MG63 (cell line): ENCODE data around the gene IRF8. TPM values are rescaled to one million over a fixed set of nuclear protein-coding genes. Genes with fewer than 3 reads are reported as not detected.

Source experiments
- DNase-seq: peaks from one replicate; pipeline ENCODE4 v3.0.0-alpha.2; 2020
- H3K27me3 ChIP-seq: fragments of 250-450 bp; sonication (Bioruptor Pico); 2 replicates; pipeline ENCODE4 v1.5.1; 2020; ENCODE audit warnings: mild to moderate bottlenecking, moderate library complexity
- H3K36me3 ChIP-seq: fragments of 250-450 bp; sonication (Bioruptor Pico); 2 replicates; pipeline ENCODE4 v1.5.1; 2020; ENCODE audit warnings: mild to moderate bottlenecking, moderate library complexity
- H3K4me3 ChIP-seq: fragments of 250-450 bp; sonication (Bioruptor Pico); 2 replicates; pipeline ENCODE4 v1.5.1; 2020; ENCODE audit warnings: mild to moderate bottlenecking, moderate library complexity
- H3K9me3 ChIP-seq: fragments of 250-450 bp; sonication (Bioruptor Pico); 2 replicates; pipeline ENCODE4 v1.5.1; 2020; ENCODE audit warnings: mild to moderate bottlenecking, moderate library complexity
- total RNA-seq: library from RNA; depleted of rRNA; stranded (reverse); fragments of >200 nt; shearing (Covaris generic); gene quantifications from 2 replicates; pipeline ENCODE4 v1.2.3, GENCODE V29; 2014; ENCODE audit warnings: low replicate concordance; rRNA removed

Gene IRF8
- total RNA-seq, 1 experiment from 2014 or later = not detected

- Histone ChIP-seq H3K9me3 (no peaks in the 10 kb centered on the region), H3K4me3 (no peak overlapping the region), H3K36me3 (no peaks in the 10 kb centered on the region), H3K27me3 (no peaks in the 10 kb centered on the region; the same call in 1 of the 2 replicates)
- no peak for DNase-seq
These were observed 70.2 kb downstream of the IRF8 start for GRCh38 chr16:85969159-85969558.

DNA sequence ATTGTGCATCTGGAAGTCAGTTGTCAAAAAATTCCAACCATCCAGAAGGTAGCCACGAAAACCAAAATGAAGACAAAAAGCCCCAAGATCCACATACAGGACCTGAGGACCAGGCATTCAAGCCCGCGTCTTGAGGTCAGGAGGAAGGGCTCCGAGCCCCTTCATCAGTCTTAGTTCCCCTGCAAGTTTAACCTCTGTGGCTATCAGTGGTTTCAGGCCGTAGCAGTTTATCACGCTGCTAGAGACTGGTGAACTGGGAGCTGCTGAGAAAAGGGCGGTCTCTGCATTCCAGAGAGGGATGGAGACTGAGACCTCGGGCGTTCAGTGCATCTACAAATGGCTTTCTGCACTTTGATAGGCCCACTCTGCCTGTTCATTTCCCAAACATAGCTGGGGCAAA is 70.6 kb downstream of the IRF8 start:
- Histone ChIP-seq H3K9me3 (no peaks in the 10 kb centered on the region), H3K27me3 (no peaks in the 10 kb centered on the region; the same call in 1 of the 2 replicates), H3K4me3 (no peak overlapping the region), H3K36me3 (no peaks in the 10 kb centered on the region)
- no peak for DNase-seq

DNA sequence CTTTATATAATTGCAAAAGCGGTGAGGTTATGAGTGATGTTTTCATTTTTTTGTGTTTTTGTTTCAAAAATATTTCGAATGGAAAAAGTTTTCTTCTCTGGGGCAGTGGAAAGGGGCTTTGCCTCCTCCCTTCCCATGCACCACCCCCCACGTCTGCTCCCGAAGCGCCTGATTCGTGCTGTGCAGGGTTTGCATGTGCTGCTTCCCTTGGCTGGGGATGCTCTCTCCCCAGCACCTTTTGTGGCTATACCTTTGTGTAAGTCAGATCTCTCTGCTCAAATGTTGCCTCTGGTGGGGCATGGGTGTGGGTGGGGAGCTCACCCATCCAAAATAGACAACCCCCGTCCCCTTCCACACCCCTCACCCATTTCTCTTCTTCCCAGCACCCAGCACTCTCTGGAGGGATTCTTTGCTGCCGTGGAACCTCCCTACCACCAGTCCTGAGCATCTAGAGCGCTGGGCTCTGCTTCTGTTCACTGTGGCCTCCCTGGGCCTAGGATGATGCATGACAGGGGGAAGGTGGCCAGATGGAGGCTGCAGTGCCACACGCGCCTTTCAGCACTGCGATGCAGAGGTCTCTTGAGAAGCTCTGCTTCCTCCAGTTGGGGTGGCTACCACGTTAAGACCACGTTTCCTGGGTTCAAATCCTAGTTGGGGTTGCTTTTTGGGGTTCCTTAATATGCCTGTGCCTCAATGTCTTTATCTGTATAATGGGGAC is 71.2 kb downstream of the IRF8 start:
- no peak for DNase-seq
- no peaks in the 10 kb centered on the region for H3K9me3 ChIP-seq
- H3K4me3 ChIP-seq = no peak overlapping the region
- peaks cover 3% of the 10 kb centered on the region; the same call in 1 of the 2 replicates for H3K27me3 ChIP-seq
- H3K36me3 ChIP-seq = no peaks in the 10 kb centered on the region

DNA sequence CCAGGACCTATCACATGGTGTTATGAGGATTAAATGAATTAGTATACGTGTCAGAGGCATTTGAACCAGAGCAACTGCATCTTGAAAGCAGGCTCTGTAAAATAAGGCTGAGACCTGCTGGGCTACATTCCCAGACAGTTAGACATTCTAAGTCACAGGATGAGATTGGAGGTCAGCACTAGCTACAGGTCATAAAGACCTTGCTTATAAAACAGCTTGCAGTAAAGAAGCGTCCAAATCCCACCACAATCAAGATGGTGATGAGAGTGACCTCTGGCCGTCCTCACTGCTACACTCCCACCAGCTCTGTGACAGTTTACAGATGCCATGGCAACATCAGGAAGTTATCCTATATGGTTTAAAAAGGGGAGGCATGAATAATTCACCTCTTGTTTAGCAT is 71.8 kb downstream of the IRF8 start:
- H3K4me3 ChIP-seq = no peak overlapping the region
- DNase-seq = no peak
- H3K36me3 ChIP-seq = no peaks in the 10 kb centered on the region
- no peaks in the 10 kb centered on the region for H3K9me3 ChIP-seq
- H3K27me3 ChIP-seq = peaks cover 4% of the 10 kb centered on the region; the same call in 1 of the 2 replicates

Other genes starting within 250 kb of the IRF8 start
- 12.8 and 19.2 TPM in 2 replicates for gene GINS2, start 210.2 kb upstream of the IRF8 start, total RNA-seq
- gene C16orf74, start 148.1 kb upstream of the IRF8 start, total RNA-seq = 4.6 and 8.7 TPM in 2 replicates
- 37.7 and 46.4 TPM in 2 replicates for gene EMC8, start 99.6 kb upstream of the IRF8 start, total RNA-seq
- gene COX4I1, start 99.5 kb upstream of the IRF8 start, total RNA-seq = 673 and 682 TPM in 2 replicates